ENCODE measurements around the gene OSBPL7.

The OSBPL7 gene

GRCh38 chr17:47821424-47822391, at the start of gene OSBPL7:
OSBPL7 (minus strand) TSS chr17:47821794; CDS start chr17:47820278, 1,516 bp downstream.
- TF ChIP-seq, protein P1, sequence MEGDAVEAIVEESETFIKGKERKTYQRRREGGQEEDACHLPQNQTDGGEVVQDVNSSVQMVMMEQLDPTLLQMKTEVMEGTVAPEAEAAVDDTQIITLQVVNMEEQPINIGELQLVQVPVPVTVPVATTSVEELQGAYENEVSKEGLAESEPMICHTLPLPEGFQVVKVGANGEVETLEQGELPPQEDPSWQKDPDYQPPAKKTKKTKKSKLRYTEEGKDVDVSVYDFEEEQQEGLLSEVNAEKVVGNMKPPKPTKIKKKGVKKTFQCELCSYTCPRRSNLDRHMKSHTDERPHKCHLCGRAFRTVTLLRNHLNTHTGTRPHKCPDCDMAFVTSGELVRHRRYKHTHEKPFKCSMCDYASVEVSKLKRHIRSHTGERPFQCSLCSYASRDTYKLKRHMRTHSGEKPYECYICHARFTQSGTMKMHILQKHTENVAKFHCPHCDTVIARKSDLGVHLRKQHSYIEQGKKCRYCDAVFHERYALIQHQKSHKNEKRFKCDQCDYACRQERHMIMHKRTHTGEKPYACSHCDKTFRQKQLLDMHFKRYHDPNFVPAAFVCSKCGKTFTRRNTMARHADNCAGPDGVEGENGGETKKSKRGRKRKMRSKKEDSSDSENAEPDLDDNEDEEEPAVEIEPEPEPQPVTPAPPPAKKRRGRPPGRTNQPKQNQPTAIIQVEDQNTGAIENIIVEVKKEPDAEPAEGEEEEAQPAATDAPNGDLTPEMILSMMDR (IDR thresholded peaks at IDR 0.05; ENCODE audit: low read depth, low read length, missing control alignments) = peak; percentile 32
- peak; percentile 41 for DNase-seq (ENCODE audit: low read depth)

DNA sequence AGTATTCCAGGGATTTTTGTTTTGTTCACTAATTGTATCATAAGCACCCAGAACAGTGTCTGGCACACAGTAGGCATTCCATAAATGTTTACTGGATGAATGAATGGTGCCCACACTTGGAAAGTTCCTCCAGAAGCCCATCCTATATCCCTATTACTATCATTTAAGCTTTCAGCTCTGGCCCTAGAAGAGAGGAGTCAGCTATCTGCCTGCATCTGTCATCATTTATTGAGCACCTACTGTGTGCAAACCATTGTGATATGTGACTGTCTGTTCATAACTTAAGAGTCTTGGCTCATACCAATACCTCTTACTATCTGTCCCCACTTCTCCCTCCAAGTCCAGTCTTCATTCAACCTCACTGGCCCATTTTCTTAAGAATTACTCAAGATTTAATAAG, 49.5 kb upstream of the OSBPL7 start:
- TF ChIP-seq, protein P1 (IDR thresholded peaks at IDR 0.05; ENCODE audit: low read depth, low read length, missing control alignments) = no peak
- no peak for DNase-seq (ENCODE audit: low read depth)
- no peak overlapping the region for H3K4me3 ChIP-seq (ENCODE audit: low read depth, low read length)

More at GRCh38 chr17:47821424-47822391, at the start of gene OSBPL7:
- peak within 1 kb of the TSS; percentile 74 for H3K4me3 ChIP-seq (ENCODE audit: low read depth, low read length)

- TF ChIP-seq, protein P1 (IDR thresholded peaks at IDR 0.05; ENCODE audit: low read depth, low read length, missing control alignments) = no peak
- DNase-seq (ENCODE audit: low read depth) = no peak
- no peak overlapping the region for H3K4me3 ChIP-seq (ENCODE audit: low read depth, low read length)
Observed at GRCh38 chr17:47870056-47870455, 48.5 kb upstream of the OSBPL7 start.

GRCh38 chr17:47869114-47869513, 47.5 kb upstream of the OSBPL7 start:
- H3K4me3 ChIP-seq (ENCODE audit: low read depth, low read length) = no peak overlapping the region
- TF ChIP-seq, protein P1 (IDR thresholded peaks at IDR 0.05; ENCODE audit: low read depth, low read length, missing control alignments) = no peak
- no peak for DNase-seq (ENCODE audit: low read depth)

GRCh38 chr17:47867813-47868533, 46.4 kb upstream of the OSBPL7 start:
- H3K4me3 ChIP-seq (ENCODE audit: low read depth, low read length) = no peak overlapping the region
- no peak for DNase-seq (ENCODE audit: low read depth)

GRCh38 chr17:47866941-47867340, 45.3 kb upstream of the OSBPL7 start:
- TF ChIP-seq, protein P1 (IDR thresholded peaks at IDR 0.05; ENCODE audit: low read depth, low read length, missing control alignments) = no peak
- no peak overlapping the region for H3K4me3 ChIP-seq (ENCODE audit: low read depth, low read length)
- DNase-seq (ENCODE audit: low read depth) = no peak

More at GRCh38 chr17:47867813-47868533, 46.4 kb upstream of the OSBPL7 start:
- TF ChIP-seq, protein P1 (IDR thresholded peaks at IDR 0.05; ENCODE audit: low read depth, low read length, missing control alignments) = no peak
